Dendritic cell treated with granulocyte-macrophage colony-stimulating factor and Interleukin-4, amounts not matched to agents 40 ng/mL and 50 ng/mL, for 4 days (primary cell): ENCODE measurements around the gene RCBTB2.

ENCODE experiments used
- H3K27ac Mint-ChIP-seq: one replicate; pipeline ENCODE4 v1.8.0; 2022; ENCODE audit warnings: mild to moderate bottlenecking, mixed read lengths
- H3K27me3 Mint-ChIP-seq: one replicate; pipeline ENCODE4 v1.8.0; 2022; ENCODE audit warnings: mild to moderate bottlenecking, mixed read lengths
- H3K36me3 Mint-ChIP-seq: one replicate; pipeline ENCODE4 v1.8.0; 2022; ENCODE audit warnings: low read depth, mixed read lengths
- H3K4me1 Mint-ChIP-seq: one replicate; pipeline ENCODE4 v1.8.0; 2022; ENCODE audit warnings: low read depth, mixed read lengths
- H3K4me3 Mint-ChIP-seq: one replicate; pipeline ENCODE4 v1.8.0; 2022; ENCODE audit warnings: mild to moderate bottlenecking, moderate library complexity, mixed read lengths
- H3K9me3 Mint-ChIP-seq: one replicate; pipeline ENCODE4 v1.8.0; 2022; ENCODE audit warnings: mixed read lengths
- intact Hi-C: fragments of 100-400 bp; cut with micrococcal nuclease; formaldehyde crosslinking; loops from one replicate; pipeline ENCODE4 v1.15.0; 2022

RCBTB2 gene

DNA sequence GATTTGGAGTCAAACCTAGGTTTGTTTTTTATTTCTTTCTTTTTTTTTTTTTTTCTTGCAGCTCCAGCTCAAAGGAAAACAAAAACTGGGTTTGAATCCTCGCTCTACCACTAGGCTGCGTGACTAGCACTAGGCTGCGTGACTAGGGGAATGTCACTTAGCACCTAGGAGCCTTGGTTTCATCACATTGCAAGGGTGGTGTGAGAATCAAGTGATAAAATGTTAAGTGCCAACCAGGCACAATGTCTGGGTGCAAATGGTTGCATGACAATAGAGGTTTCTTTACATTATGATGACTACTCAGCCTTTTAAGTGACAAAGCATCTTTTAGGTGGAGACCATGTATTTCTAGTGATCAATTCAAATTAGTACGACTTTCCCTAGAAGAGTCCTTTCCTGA, 27.9 kb downstream of the RCBTB2 start:
- Mint-ChIP-seq H3K27me3 (no peaks in the 10 kb centered on the region), H3K4me3 (no peak overlapping the region), H3K36me3 (peaks cover 91% of the 10 kb centered on the region), H3K4me1 (peaks cover 90% of the 10 kb centered on the region), H3K9me3 (no peaks in the 10 kb centered on the region), H3K27ac (peak overlapping the region; percentile 96)
- intact Hi-C loops: loop anchor here (1.0 kb wide), 1 partner anchor 74 kb away; no protein-coding TSS in a partner anchor

- Mint-ChIP-seq H3K36me3 (peaks cover 92% of the 10 kb centered on the region), H3K4me1 (peaks cover 94% of the 10 kb centered on the region), H3K4me3 (no peak overlapping the region), H3K27me3 (no peaks in the 10 kb centered on the region), H3K27ac (peak overlapping the region; percentile 96), H3K9me3 (no peaks in the 10 kb centered on the region)
- intact Hi-C loops: loop anchor here (1.0 kb wide), 1 partner anchor 75 kb away; no protein-coding TSS in a partner anchor
Measured at GRCh38 chr13:48504606-48505005, 28.3 kb downstream of the RCBTB2 start.

GRCh38 chr13:48502601-48503319, 30.1 kb downstream of the RCBTB2 start:
- H3K4me1 Mint-ChIP-seq: peaks cover 92% of the 10 kb centered on the region
- H3K27ac Mint-ChIP-seq: peak overlapping the region; percentile 96
- no peaks in the 10 kb centered on the region for H3K9me3 Mint-ChIP-seq
- H3K27me3 Mint-ChIP-seq: no peaks in the 10 kb centered on the region
- H3K36me3 Mint-ChIP-seq: peaks cover 96% of the 10 kb centered on the region
- intact Hi-C loops: no loop called here
- no peak overlapping the region for H3K4me3 Mint-ChIP-seq

DNA sequence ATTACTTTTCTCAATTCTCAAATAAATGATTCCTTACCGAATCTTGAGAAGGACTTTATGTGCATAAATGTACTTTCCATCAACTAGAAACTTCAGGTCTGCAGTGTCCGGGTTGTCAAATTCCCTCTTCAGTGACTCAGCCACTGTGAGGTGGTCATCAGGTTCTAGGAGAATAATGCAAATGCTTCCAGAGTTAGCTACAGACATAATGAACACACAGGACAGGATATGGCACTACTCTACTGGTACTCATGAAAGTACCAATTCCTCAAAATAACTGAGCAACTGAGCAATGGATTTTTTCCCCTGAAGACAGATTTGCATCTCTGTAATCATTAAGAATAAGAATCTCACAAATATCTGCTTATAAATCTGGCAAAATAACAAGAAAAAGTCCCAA, 31.2 kb downstream of the RCBTB2 start:
- H3K27me3 Mint-ChIP-seq: no peaks in the 10 kb centered on the region
- peak overlapping the region; percentile 96 for H3K27ac Mint-ChIP-seq
- peak overlapping the region; percentile 9 for H3K4me3 Mint-ChIP-seq
- H3K9me3 Mint-ChIP-seq: no peaks in the 10 kb centered on the region
- intact Hi-C loops: no loop called here
- peaks cover 94% of the 10 kb centered on the region for H3K36me3 Mint-ChIP-seq
- peaks cover 88% of the 10 kb centered on the region for H3K4me1 Mint-ChIP-seq

DNA sequence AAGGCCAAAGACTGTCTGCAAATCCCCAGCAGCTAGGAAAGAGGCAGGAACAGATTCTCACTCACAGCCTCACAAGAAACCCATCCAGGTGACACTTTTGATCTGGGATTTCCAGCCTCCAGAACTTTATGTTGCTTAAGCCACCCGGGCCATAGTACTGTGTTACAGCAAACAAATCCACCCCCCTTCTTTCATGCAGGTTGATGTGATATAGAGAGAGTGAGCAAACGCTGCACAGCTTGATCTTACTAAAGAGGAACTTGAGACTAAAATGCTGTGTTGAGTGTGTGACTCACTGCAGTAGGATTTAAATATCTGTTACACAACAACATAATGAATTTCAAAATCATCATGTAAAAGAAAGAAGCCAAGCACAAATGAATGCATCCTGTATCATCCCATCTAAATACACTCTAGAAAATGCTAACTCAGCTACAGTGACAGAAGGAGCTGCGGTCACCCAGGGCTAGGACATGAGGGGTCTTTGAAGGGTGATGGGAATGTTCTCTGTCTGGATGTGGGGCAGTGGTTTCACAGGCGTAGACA, 32.2 kb downstream of the RCBTB2 start:
- intact Hi-C loops: loop anchor here (1.0 kb wide), 1 partner anchor 8 kb away; no protein-coding TSS in a partner anchor
- peak overlapping the region; percentile 96 for H3K27ac Mint-ChIP-seq
- H3K9me3 Mint-ChIP-seq: no peaks in the 10 kb centered on the region
- peaks cover 84% of the 10 kb centered on the region for H3K4me1 Mint-ChIP-seq
- H3K27me3 Mint-ChIP-seq: no peaks in the 10 kb centered on the region
- peaks cover 94% of the 10 kb centered on the region for H3K36me3 Mint-ChIP-seq
- no peak overlapping the region for H3K4me3 Mint-ChIP-seq

- H3K4me1 Mint-ChIP-seq: peaks cover 53% of the 10 kb centered on the region
- H3K27ac Mint-ChIP-seq: no peak overlapping the region
- no peaks in the 10 kb centered on the region for H3K27me3 Mint-ChIP-seq
- peaks cover 71% of the 10 kb centered on the region for H3K36me3 Mint-ChIP-seq
- no peaks in the 10 kb centered on the region for H3K9me3 Mint-ChIP-seq
- no peak overlapping the region for H3K4me3 Mint-ChIP-seq
- intact Hi-C loops: no loop called here
Measured at GRCh38 chr13:48497669-48498068, 35.2 kb downstream of the RCBTB2 start.

DNA sequence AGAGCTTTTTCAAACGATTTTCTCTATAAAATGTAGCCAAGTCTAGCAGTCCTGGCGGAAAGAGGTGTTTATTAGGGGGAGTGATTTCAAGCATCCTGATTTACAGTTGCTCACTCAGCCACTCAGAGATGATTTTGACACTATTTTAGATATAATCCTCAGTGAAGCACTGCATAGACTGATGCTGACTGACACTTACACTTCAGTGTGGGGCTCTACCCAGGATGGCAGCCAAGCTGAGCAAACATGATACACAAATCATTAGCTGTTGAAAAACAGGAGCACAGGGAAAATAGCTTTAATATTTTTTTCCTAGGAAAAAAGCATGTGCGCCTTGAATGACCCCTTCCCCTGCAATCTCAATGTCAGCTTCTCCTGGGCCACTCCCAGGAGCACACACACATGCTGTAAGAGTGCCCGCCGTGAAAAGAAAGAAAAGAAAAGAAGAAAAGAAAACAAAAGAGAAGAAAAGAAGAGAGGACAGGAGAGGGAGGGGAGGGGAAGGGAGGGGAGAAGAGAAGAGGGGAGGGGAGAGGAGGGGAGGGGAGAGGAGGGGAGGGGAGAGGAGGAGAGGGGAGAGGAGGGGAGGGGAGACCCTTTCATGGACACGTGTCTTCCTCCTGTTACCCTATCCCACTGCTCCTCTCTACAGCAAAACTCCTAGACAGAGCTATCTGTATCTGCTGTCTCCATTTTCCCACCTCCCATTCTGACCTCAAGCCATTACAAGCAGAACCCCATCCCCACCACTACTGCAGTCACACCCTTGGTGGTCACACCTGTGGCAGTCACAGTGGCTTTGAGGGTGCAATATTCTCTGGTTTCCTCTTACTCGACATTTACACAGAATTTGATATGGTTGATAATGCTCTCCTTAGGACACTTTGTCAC, 36.4 kb downstream of the RCBTB2 start:
- intact Hi-C loops: no loop called here
- H3K36me3 Mint-ChIP-seq: peaks cover 60% of the 10 kb centered on the region
- no peak overlapping the region for H3K4me3 Mint-ChIP-seq
- no peaks in the 10 kb centered on the region for H3K27me3 Mint-ChIP-seq
- H3K4me1 Mint-ChIP-seq: peaks cover 43% of the 10 kb centered on the region
- H3K9me3 Mint-ChIP-seq: no peaks in the 10 kb centered on the region
- peak overlapping the region; percentile 67 for H3K27ac Mint-ChIP-seq

DNA sequence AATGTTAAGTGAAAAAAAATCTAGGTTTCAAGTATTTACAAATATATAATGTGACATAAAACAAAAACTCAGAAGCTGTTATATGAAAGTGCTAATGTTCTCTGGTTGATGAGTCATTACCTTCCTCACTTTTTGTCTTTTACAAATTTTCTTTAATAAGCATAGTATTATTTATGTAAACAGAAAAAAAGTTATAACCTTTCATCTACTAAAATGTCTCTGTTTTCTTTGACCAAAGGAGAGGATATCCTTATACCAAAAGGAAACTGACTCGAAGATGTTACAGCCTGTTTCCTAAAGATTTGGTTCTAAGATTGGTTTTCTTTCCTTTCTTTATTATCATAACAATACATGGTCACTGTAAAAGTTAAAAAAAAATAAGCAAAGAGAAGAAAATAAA, 38.0 kb downstream of the RCBTB2 start:
- H3K27me3 Mint-ChIP-seq: no peaks in the 10 kb centered on the region
- H3K4me3 Mint-ChIP-seq: no peak overlapping the region
- no peaks in the 10 kb centered on the region for H3K9me3 Mint-ChIP-seq
- H3K36me3 Mint-ChIP-seq: peaks cover 52% of the 10 kb centered on the region
- intact Hi-C loops: loop anchor here (5.0 kb wide), 3 partner anchors 37 to 83 kb away; partner anchors contain the start of genes LPAR6 and RCBTB2
- H3K4me1 Mint-ChIP-seq: peaks cover 26% of the 10 kb centered on the region
- H3K27ac Mint-ChIP-seq: no peak overlapping the region

DNA sequence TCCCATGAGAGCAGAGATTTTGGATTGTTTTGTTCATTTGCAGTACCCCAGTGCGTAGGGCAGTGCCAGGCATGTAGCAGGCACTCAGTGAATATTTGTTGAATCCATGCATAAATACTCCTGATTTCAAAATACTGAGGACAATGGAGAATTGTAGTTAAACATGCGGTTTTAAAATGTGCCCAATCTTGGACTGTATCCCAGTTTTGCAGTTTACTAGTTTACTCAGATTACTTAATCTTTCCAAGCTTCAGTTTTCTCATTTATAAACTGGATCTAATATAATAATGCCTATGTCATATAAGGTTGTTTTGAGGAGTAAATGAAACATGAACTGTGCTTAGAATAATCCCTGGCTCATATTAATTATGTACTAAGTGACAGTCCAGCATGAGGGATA, 39.0 kb downstream of the RCBTB2 start:
- H3K27ac Mint-ChIP-seq: no peak overlapping the region
- intact Hi-C loops: loop anchor here (5.0 kb wide), 3 partner anchors 38 to 83 kb away; partner anchors contain the start of genes LPAR6 and RCBTB2
- no peaks in the 10 kb centered on the region for H3K9me3 Mint-ChIP-seq
- H3K27me3 Mint-ChIP-seq: no peaks in the 10 kb centered on the region
- H3K4me3 Mint-ChIP-seq: no peak overlapping the region
- peaks cover 52% of the 10 kb centered on the region for H3K36me3 Mint-ChIP-seq
- peaks cover 18% of the 10 kb centered on the region for H3K4me1 Mint-ChIP-seq

- Mint-ChIP-seq H3K4me3 (no peak overlapping the region), H3K27ac (no peak overlapping the region), H3K27me3 (no peaks in the 10 kb centered on the region), H3K9me3 (no peaks in the 10 kb centered on the region), H3K4me1 (peaks cover 20% of the 10 kb centered on the region), H3K36me3 (peaks cover 52% of the 10 kb centered on the region)
- intact Hi-C loops: loop anchor here (5.0 kb wide), 3 partner anchors 39 to 84 kb away; partner anchors contain the start of genes LPAR6 and RCBTB2
Measured at GRCh38 chr13:48493066-48493765, 39.7 kb downstream of the RCBTB2 start.

DNA sequence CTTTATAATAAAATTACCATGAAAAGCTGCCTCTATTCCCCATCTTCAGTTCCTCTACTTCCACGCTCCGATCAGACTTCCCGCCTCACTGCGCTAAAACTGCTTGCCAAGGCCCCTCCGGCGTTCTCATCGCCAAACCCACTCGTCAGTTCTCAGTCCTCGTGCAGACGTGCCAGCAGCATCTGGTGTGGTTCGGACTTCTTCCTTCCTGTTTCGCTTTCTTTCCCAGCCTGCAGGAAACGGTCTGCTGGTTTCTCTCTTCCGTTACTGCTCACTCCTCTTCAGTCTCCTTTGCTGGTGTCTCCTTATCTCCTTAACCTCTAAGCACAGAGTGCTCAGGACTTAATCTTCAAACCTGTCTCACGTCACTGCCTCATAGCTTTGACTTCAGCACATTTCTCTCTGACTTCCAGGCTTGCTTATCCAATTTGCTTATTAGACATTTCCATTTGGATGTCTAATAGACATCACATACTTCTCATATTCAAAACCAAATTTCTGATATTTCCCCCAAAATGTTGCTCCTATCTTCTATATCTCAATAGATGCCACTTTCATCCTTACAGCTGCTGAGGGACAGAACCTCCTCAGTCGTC, 40.3 kb downstream of the RCBTB2 start:
- Mint-ChIP-seq H3K27me3 (no peaks in the 10 kb centered on the region), H3K9me3 (no peaks in the 10 kb centered on the region), H3K27ac (no peak overlapping the region), H3K4me1 (peaks cover 23% of the 10 kb centered on the region), H3K36me3 (peaks cover 51% of the 10 kb centered on the region), H3K4me3 (no peak overlapping the region)
- intact Hi-C loops: loop anchor here (1.0 to 5.0 kb wide), 4 partner anchors 8 to 85 kb away; partner anchors contain the start of genes LPAR6 and RCBTB2

DNA sequence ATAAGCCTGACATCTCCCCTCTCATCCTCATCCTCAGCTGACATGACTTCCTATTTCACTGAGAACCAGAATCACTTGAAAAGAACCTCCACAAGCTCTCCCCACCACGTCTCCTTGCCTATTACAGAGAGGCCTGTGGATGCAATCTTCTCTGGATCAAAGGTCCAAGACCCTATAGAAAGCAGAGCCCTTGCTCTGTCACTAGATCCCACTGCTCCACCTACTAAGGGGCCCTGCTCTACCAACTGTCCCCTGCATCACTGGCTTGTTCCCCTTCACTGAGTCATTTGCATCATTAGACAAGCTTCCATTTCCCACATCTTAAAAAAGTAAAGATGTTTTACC, 40.8 kb downstream of the RCBTB2 start:
- intact Hi-C loops: loop anchor here (1.0 to 5.0 kb wide), 4 partner anchors 8 to 85 kb away; partner anchors contain the start of genes LPAR6 and RCBTB2
- H3K9me3 Mint-ChIP-seq: no peaks in the 10 kb centered on the region
- H3K4me3 Mint-ChIP-seq: no peak overlapping the region
- no peaks in the 10 kb centered on the region for H3K27me3 Mint-ChIP-seq
- H3K4me1 Mint-ChIP-seq: peaks cover 25% of the 10 kb centered on the region
- H3K27ac Mint-ChIP-seq: no peak overlapping the region
- peaks cover 53% of the 10 kb centered on the region for H3K36me3 Mint-ChIP-seq
